IMR-90 (cell line): ENCODE measurements around the gene ARFGEF3. TPM values are rescaled to one million over a fixed set of nuclear protein-coding genes. Genes with fewer than 3 reads are reported as not detected.

ENCODE experiments used
- ATAC-seq: fragments of 200-7000 bp; cut with Tn5 transposase; 2 replicates; pipeline ENCODE4 v1.9.1; 2020; ENCODE audit warnings: low read depth, mild to moderate bottlenecking, moderate library complexity
- BruUV-seq: library from RNA; stranded (reverse); fragments of 400-500 nt; replicated peaks from 2 replicates; lab custom pipeline; 2021; lab: Mats Ljungman, UMichigan
- CTCF ChIA-PET: fragments of 300-600 bp; formaldehyde crosslinking; extraction: SDS; loops from one replicate; lab custom pipeline; 2021; ENCODE audit warnings: antibody characterized with exemption; lab: Yijun Ruan, JAX
- POLR2A ChIA-PET: fragments of 300-600 bp; sonication (Branson Sonifier 250); formaldehyde crosslinking; loops from one replicate; lab custom pipeline; 2022; ENCODE audit warnings: antibody characterized with exemption; ENCODE audit not compliant: unreplicated experiment; lab: Charles Lee
- DNase-seq: peaks from one replicate; pipeline ENCODE4 v3.0.0; 2013
- H2AFZ ChIP-seq: replicated peaks from 2 replicates; pipeline ENCODE3; 2013; ENCODE audit warnings: low read length, mild to moderate bottlenecking; ENCODE audit not compliant: poor library complexity
- H2AK5ac ChIP-seq: 2 replicates; pipeline ENCODE4 v1.6.1; 2013; ENCODE audit warnings: low read depth, low read length, inconsistent platforms
- H2AK9ac ChIP-seq: replicated peaks from 2 replicates; pipeline ENCODE3; 2013; ENCODE audit warnings: mild to moderate bottlenecking, low read depth, low read length, moderate library complexity; ENCODE audit not compliant: poor library complexity
- H2BK120ac ChIP-seq: 2 replicates; pipeline ENCODE4 v1.6.1; 2013; ENCODE audit warnings: low read depth, low read length, inconsistent platforms
- H2BK15ac ChIP-seq: 3 replicates; pipeline ENCODE4 v1.6.1; 2013; ENCODE audit warnings: low read depth, low read length, inconsistent platforms
- H2BK20ac ChIP-seq: 2 replicates; pipeline ENCODE4 v1.6.1; 2013; ENCODE audit warnings: low read depth, mild to moderate bottlenecking, inconsistent platforms, low read length, moderate library complexity
- H2BK5ac ChIP-seq: 2 replicates; pipeline ENCODE4 v1.6.1; 2013; ENCODE audit warnings: mild to moderate bottlenecking, low read depth, low read length, inconsistent platforms; ENCODE audit not compliant: poor library complexity, severe bottlenecking
- H3K14ac ChIP-seq: replicated peaks from 2 replicates; pipeline ENCODE4 v1.6.1; 2013; ENCODE audit warnings: low read depth, low read length, inconsistent platforms
- H3K18ac ChIP-seq: 2 replicates; pipeline ENCODE4 v1.6.1; 2013; ENCODE audit warnings: low read depth, low read length, control low read depth
- H3K23ac ChIP-seq: 2 replicates; pipeline ENCODE4 v1.6.1; 2013; ENCODE audit warnings: low read depth, low read length, inconsistent platforms
- H3K27ac ChIP-seq: 2 replicates; pipeline ENCODE4 v1.5.1; 2013; ENCODE audit warnings: mild to moderate bottlenecking, control low read depth, low read length; ENCODE audit not compliant: insufficient read depth
- H3K27me3 ChIP-seq: 2 replicates; pipeline ENCODE4 v1.6.1; 2013; ENCODE audit warnings: low read length; ENCODE audit not compliant: control insufficient read depth, insufficient read depth
- H3K36me3 ChIP-seq: 2 replicates; pipeline ENCODE4 v1.6.1; 2013; ENCODE audit warnings: low read length, mixed read lengths; ENCODE audit not compliant: control insufficient read depth, insufficient read depth
- H3K4ac ChIP-seq: 2 replicates; pipeline ENCODE4 v1.6.1; 2013; ENCODE audit warnings: low read depth, low read length, inconsistent platforms
- H3K4me1 ChIP-seq: 2 replicates; pipeline ENCODE4 v1.6.1; 2013; ENCODE audit warnings: low read length, mixed read lengths; ENCODE audit not compliant: control insufficient read depth, insufficient read depth
- H3K4me2 ChIP-seq: 2 replicates; pipeline ENCODE4 v1.6.1; 2013; ENCODE audit warnings: low read depth, mild to moderate bottlenecking, control low read depth, low read length, moderate library complexity
- H3K4me3 ChIP-seq: 2 replicates; pipeline ENCODE4 v1.5.1; 2013; ENCODE audit warnings: low read depth, mild to moderate bottlenecking, control low read depth, low read length, moderate library complexity; ENCODE audit not compliant: insufficient read depth
- H3K56ac ChIP-seq: 2 replicates; pipeline ENCODE4 v1.6.1; 2013; ENCODE audit warnings: low read length, inconsistent platforms; ENCODE audit not compliant: insufficient read depth; ENCODE audit errors: extremely low read depth
- H3K79me1 ChIP-seq, 2 experiments: 2 replicates each; pipeline ENCODE4 v1.6.1; 2013; ENCODE audit warnings: low read length in 2 of 2, inconsistent platforms in 1 of 2, low read depth in 1 of 2
- H3K9ac ChIP-seq: 2 replicates; pipeline ENCODE4 v1.6.1; 2013; ENCODE audit warnings: low read depth, low read length, control low read depth
- H3K9me1 ChIP-seq: 2 replicates; pipeline ENCODE4 v1.6.1; 2013; ENCODE audit warnings: low read length, inconsistent platforms; ENCODE audit not compliant: insufficient read depth
- H3K9me3 ChIP-seq: 2 replicates; pipeline ENCODE4 v1.6.1; 2013; ENCODE audit warnings: low read length; ENCODE audit not compliant: control insufficient read depth, insufficient read depth
- H4K20me1 ChIP-seq: 2 replicates; pipeline ENCODE4 v1.6.1; 2013; ENCODE audit warnings: low read length, inconsistent platforms; ENCODE audit not compliant: insufficient read depth
- H4K5ac ChIP-seq: 2 replicates; pipeline ENCODE4 v1.6.1; 2013; ENCODE audit warnings: mild to moderate bottlenecking, low read depth, low read length, control low read depth
- H4K8ac ChIP-seq, 2 experiments: 2 replicates each; pipeline ENCODE4 v1.6.1; 2013; ENCODE audit warnings: low read depth in 2 of 2, low read length in 2 of 2, control low read depth in 1 of 2, inconsistent platforms in 1 of 2
- H4K91ac ChIP-seq: 2 replicates; pipeline ENCODE4 v1.6.1; 2013; ENCODE audit warnings: low read depth, low read length, inconsistent platforms; ENCODE audit not compliant: insufficient read depth
- CEBPB ChIP-seq: IDR thresholded peaks from 2 replicates; pipeline ENCODE4 v1.6.1; 2012; ENCODE audit warnings: low read depth, low read length, improper control_type of control experiment
- MAFK ChIP-seq: IDR thresholded peaks from 2 replicates; pipeline ENCODE4 v1.6.1; 2012; ENCODE audit warnings: low read depth, low read length, improper control_type of control experiment
- NFE2L2 ChIP-seq: fragments of 150-350 bp; IDR thresholded peaks from 2 replicates; pipeline ENCODE4 v1.6.1; 2016; ENCODE audit warnings: low read depth, mild to moderate bottlenecking, low read length
- POLR2A ChIP-seq: IDR thresholded peaks from 2 replicates; pipeline ENCODE4 v1.6.1; 2012; ENCODE audit warnings: mild to moderate bottlenecking, low read depth, low read length
- RAD21 ChIP-seq: IDR thresholded peaks from 2 replicates; pipeline ENCODE4 v1.6.1; 2012; ENCODE audit warnings: low read length, improper control_type of control experiment
- RCOR1 ChIP-seq: IDR thresholded peaks from 2 replicates; pipeline ENCODE4 v1.6.1; 2012; ENCODE audit warnings: mild to moderate bottlenecking, low read length, improper control_type of control experiment; ENCODE audit not compliant: insufficient replicate concordance
- RFX5 ChIP-seq: IDR thresholded peaks from 2 replicates; pipeline ENCODE4 v1.8.0; 2012; ENCODE audit warnings: low read depth, mild to moderate bottlenecking, low read length, moderate library complexity
- SMC3 ChIP-seq: fragments of 150-350 bp; IDR thresholded peaks from 2 replicates; pipeline ENCODE4 v1.6.1; 2016; ENCODE audit warnings: low read depth, mild to moderate bottlenecking, antibody characterized with exemption, low read length, moderate library complexity
- dilution Hi-C: fragments of 300-500 bp; cut with HindIII; formaldehyde crosslinking; loops from one replicate; pipeline ENCODE4 v1.14.3; 2018; ENCODE audit warnings: low sequenced_read_pairs; ENCODE audit not compliant: unreplicated experiment
- in situ Hi-C: fragments of 300-500 bp; cut with MboI; formaldehyde crosslinking; loops from 3 replicates; pipeline ENCODE4 v1.14.3; 2019; ENCODE audit warnings: low sequenced_read_pairs, inconsistent platforms, mixed read lengths
- intact Hi-C: fragments of 100-400 bp; cut with micrococcal nuclease; formaldehyde crosslinking; loops from 2 replicates; pipeline ENCODE4 v1.10.0; 2022
- polyA plus RNA-seq, 3 experiments: library from polyadenylated mRNA; depleted of rRNA; stranded (reverse); fragments of >200 nt; gene quantifications; 2 replicates each; pipeline ENCODE4 v1.2.3, GENCODE V29; 2012; ENCODE audit warnings: low replicate concordance in 1 of 3
- total RNA-seq: library from RNA; depleted of rRNA; stranded (reverse); fragments of >200 nt; gene quantifications from 2 replicates; pipeline ENCODE4 v1.2.3, GENCODE V29; 2012
- TF ChIP-seq, protein P1 (sequence below): fragments of 150-350 bp; IDR thresholded peaks from 2 replicates; pipeline ENCODE4 v1.6.1; 2016; ENCODE audit warnings: low read depth, mild to moderate bottlenecking, low read length, moderate library complexity, borderline replicate concordance
- TF ChIP-seq, protein P2 (sequence below): fragments of 150-350 bp; IDR thresholded peaks from 2 replicates; pipeline ENCODE4 v1.6.1; 2017; ENCODE audit warnings: mild to moderate bottlenecking, antibody characterized with exemption, low read length, low read depth

The ARFGEF3 gene
- total and polyA plus RNA-seq, 2 of the 4 experiments (the other 2 are of a cell fraction), result under 0.01 to 0.02 TPM

DNA sequence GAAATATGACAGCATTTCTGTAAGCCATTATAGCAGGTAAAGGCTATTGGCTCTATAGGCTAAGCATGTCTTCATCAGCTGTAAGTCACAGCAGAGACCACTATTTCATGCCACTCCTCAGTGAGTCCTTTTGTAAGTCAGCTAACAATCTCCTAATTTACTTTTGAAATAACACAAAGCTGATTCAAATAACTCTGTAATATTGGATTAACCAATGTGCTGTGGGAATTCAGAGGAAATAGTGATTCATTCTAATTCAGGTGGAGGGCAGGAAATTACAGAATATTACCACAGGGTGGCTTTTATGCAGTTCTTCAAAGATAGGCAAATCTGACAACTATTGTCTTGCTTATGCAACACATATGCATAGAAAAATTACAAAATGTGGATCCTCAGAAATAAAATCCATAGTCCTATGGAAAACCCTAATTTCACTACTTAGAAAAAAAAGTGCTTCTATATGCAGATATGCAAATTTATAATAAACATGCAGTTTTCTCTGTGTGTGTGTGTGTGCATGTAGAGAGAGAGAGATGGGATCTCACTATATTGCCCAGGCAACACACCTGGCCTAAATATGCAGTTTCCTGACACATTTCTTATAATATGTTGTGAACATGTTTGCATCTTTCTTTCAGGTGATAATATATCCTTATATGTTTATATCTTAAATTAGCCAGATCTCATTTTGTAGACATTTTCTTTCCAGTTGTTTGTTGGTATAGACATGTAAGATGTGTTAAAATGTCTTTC, 211.1 kb downstream of the ARFGEF3 start:
- Histone ChIP-seq H4K5ac (no peak overlapping the region), H3K27ac (no peak overlapping the region), H4K8ac (no peak overlapping the region), H4K91ac (no peak overlapping the region), H2BK5ac (no peak overlapping the region), H2BK15ac (no peak overlapping the region), H3K4me2 (no peak overlapping the region), H3K9me1 (no peaks in the 10 kb centered on the region), H3K18ac (no peak overlapping the region), H3K9me3 (no peaks in the 10 kb centered on the region), H3K4ac (no peak overlapping the region), H2AK9ac (no peak overlapping the region), H3K27me3 (peaks cover 9% of the 10 kb centered on the region), H3K14ac (no peak overlapping the region), H2BK120ac (no peak overlapping the region), H2AK5ac (no peak overlapping the region), H3K79me1 (no peaks in the 10 kb centered on the region), H3K36me3 (no peaks in the 10 kb centered on the region), H2BK20ac (no peak overlapping the region), H3K9ac (no peak overlapping the region), H2AFZ (no peak overlapping the region), H3K4me1 (no peaks in the 10 kb centered on the region), H3K56ac (no peak overlapping the region), H3K23ac (no peak overlapping the region), H4K20me1 (no peaks in the 10 kb centered on the region), H3K4me3 (no peak overlapping the region)
- ATAC-seq (no peak), DNase-seq (no peak)
- TF ChIP-seq RAD21 (no peak), POLR2A (no peak), CEBPB (no peak), MAFK (no peak), NFE2L2 (no peak), RCOR1 (no peak), RFX5 (no peak), SMC3 (no peak)
- TF ChIP-seq, protein P1, sequence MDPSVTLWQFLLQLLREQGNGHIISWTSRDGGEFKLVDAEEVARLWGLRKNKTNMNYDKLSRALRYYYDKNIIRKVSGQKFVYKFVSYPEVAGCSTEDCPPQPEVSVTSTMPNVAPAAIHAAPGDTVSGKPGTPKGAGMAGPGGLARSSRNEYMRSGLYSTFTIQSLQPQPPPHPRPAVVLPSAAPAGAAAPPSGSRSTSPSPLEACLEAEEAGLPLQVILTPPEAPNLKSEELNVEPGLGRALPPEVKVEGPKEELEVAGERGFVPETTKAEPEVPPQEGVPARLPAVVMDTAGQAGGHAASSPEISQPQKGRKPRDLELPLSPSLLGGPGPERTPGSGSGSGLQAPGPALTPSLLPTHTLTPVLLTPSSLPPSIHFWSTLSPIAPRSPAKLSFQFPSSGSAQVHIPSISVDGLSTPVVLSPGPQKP, result no peak
- TF ChIP-seq, protein P2, sequence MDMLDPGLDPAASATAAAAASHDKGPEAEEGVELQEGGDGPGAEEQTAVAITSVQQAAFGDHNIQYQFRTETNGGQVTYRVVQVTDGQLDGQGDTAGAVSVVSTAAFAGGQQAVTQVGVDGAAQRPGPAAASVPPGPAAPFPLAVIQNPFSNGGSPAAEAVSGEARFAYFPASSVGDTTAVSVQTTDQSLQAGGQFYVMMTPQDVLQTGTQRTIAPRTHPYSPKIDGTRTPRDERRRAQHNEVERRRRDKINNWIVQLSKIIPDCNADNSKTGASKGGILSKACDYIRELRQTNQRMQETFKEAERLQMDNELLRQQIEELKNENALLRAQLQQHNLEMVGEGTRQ, result no peak
- in situ Hi-C loops (no loop called here), dilution Hi-C loops (no loop called here), intact Hi-C loops (no loop called here)
- CTCF ChIA-PET, result interaction anchor here (1.6 kb wide), 1 partner anchor 10 kb away, joined by 4 read pairs; no protein-coding TSS in a partner anchor
- BruUV-seq, result no TSS peak
- POLR2A ChIA-PET, result no interaction called here
